NCI-H2196 (cell line): ENCODE data around the gene STAT3.
"Not testable (repeated sequence)": the region's sequence is repeated elsewhere in the genome, so short reads cannot be mapped to it uniquely, and the experiment has no call there.

ENCODE experiments used
- DNase-seq: peaks from one replicate; lab custom pipeline; 2025; ENCODE audit not compliant: unreplicated experiment; lab: John Stamatoyannopoulos, UW

STAT3 gene

GRCh38 chr17:42386777-42387657 is 1.2 kb downstream of the STAT3 start:
- no peak for DNase-seq

- no peak for DNase-seq
These were observed 6.3 kb downstream of the STAT3 start for GRCh38 chr17:42381898-42382297.

- DNase-seq, result no peak
These were observed 7.3 kb downstream of the STAT3 start for GRCh38 chr17:42380935-42381334.

- DNase-seq, result peak; percentile 21
These were observed 9.2 kb downstream of the STAT3 start for GRCh38 chr17:42378959-42379594.

GRCh38 chr17:42378359-42378958 is 9.8 kb downstream of the STAT3 start:
- DNase-seq, result no peak

- DNase-seq, result no peak
These were observed 14.3 kb downstream of the STAT3 start for GRCh38 chr17:42373896-42374295.

GRCh38 chr17:42372142-42372541 is 16.1 kb downstream of the STAT3 start:
- DNase-seq, result no peak

GRCh38 chr17:42368797-42369561 is 19.3 kb downstream of the STAT3 start:
- not testable (repeated sequence) for DNase-seq

GRCh38 chr17:42368310-42368709 is 19.9 kb downstream of the STAT3 start:
- DNase-seq, result not testable (repeated sequence)

GRCh38 chr17:42366176-42367023 is 21.8 kb downstream of the STAT3 start:
- DNase-seq, result not testable (repeated sequence)

GRCh38 chr17:42365136-42365535 is 23.1 kb downstream of the STAT3 start:
- no peak for DNase-seq

GRCh38 chr17:42363767-42364585 is 24.3 kb downstream of the STAT3 start:
- no peak for DNase-seq

GRCh38 chr17:42363231-42363630 is 25.0 kb downstream of the STAT3 start:
- no peak for DNase-seq

GRCh38 chr17:42362245-42362961 is 25.8 kb downstream of the STAT3 start:
- peak; percentile 3 for DNase-seq

- no peak for DNase-seq
These were observed 26.5 kb downstream of the STAT3 start for GRCh38 chr17:42361781-42362186.

GRCh38 chr17:42360388-42360787 is 27.9 kb downstream of the STAT3 start:
- DNase-seq, result not testable (repeated sequence)

GRCh38 chr17:42359133-42359532 is 29.1 kb downstream of the STAT3 start:
- no peak for DNase-seq

- DNase-seq, result no peak
These were observed 29.8 kb downstream of the STAT3 start for GRCh38 chr17:42358434-42358833.
